Kidney (tissue), 14 donors: ENCODE data around the gene NEIL3. TPM values are rescaled to one million over a fixed set of nuclear protein-coding genes. Genes with fewer than 3 reads are reported as not detected.

Experiments used
- DNase-seq, 5 donors: peaks; one replicate each; pipeline ENCODE4 v3.0.0-alpha.2; 2013 to 2020
- FAIRE-seq: peaks from 2 replicates; lab custom pipeline; 2012; peaks lifted over from hg19 to GRCh38; lab: Jason Lieb, UNC
- H3K27ac ChIP-seq, 2 donors: one replicate each; pipeline ENCODE4 v1.7.0; 2013; ENCODE audit warnings: low read depth in 2 of 2, low read length in 2 of 2, inconsistent platforms in 1 of 2
- H3K27me3 ChIP-seq: one replicate; pipeline ENCODE4 v1.7.1; 2013; ENCODE audit warnings: low read length, inconsistent platforms; ENCODE audit not compliant: control insufficient read depth, insufficient read depth
- H3K36me3 ChIP-seq, 3 donors: one replicate each; pipeline versions ENCODE4 v1.7.0 to v1.7.1; 2013; ENCODE audit warnings: low read length in 3 of 3, control low read depth in 1 of 3, inconsistent platforms in 1 of 3; ENCODE audit not compliant: insufficient read depth in 3 of 3, control insufficient read depth in 2 of 3
- H3K4me1 ChIP-seq, 3 donors: one replicate each; pipeline versions ENCODE4 v1.7.0 to v1.7.1; 2013; ENCODE audit warnings: low read length in 3 of 3, inconsistent platforms in 1 of 3, low read depth in 1 of 3; ENCODE audit not compliant: control insufficient read depth in 2 of 3, insufficient read depth in 2 of 3
- H3K4me3 ChIP-seq, 3 donors: one replicate each; pipeline versions ENCODE4 v1.7.0 to v1.8.1; 2013; ENCODE audit warnings: low read length in 3 of 3, control low read depth in 1 of 3, inconsistent platforms in 1 of 3
- H3K9ac ChIP-seq, 3 donors: one replicate each; pipeline versions ENCODE4 v1.7.0 to v1.7.1; 2013; ENCODE audit warnings: low read length in 3 of 3, control low read depth in 1 of 3, inconsistent platforms in 1 of 3
- H3K9me3 ChIP-seq, 3 donors: one replicate each; pipeline versions ENCODE4 v1.7.0 to v1.7.1; 2013; ENCODE audit warnings: low read length in 3 of 3, control low read depth in 1 of 3, inconsistent platforms in 1 of 3; ENCODE audit not compliant: control insufficient read depth in 2 of 3, insufficient read depth in 1 of 3
- intact Hi-C: fragments of 100-400 bp; cut with DNase I; formaldehyde crosslinking; loops from one replicate; pipeline ENCODE4 v1.11.1; 2022
- polyA plus RNA-seq: library from polyadenylated mRNA; stranded (reverse); fragments of 350-450 nt; fragmentation: Illumina TruSeq; extraction: RNeasy Lipid Tissue Mini Kit (QIAGEN cat#74804); gene quantifications from one replicate; pipeline ENCODE4 v1.2.3, GENCODE V29; 2014; ENCODE audit warnings: low read depth, low replicate concordance; ENCODE audit not compliant: insufficient read depth
- total RNA-seq: library from RNA; stranded (reverse); fragmentation: NEBNext Ultra II Directional; extraction: Animal tissue kit (Norgen Biotek cat#: 25700); gene quantifications from one replicate; pipeline ENCODE4 v1.2.1, GENCODE V29; 2021
- TF ChIP-seq, protein P1 (sequence below): IDR thresholded peaks from 3 replicates; pipeline ENCODE4 v1.5.1; 2012; ENCODE audit warnings: mild to moderate bottlenecking, moderate library complexity, borderline replicate concordance; ENCODE audit not compliant: insufficient read depth; ENCODE audit errors: extremely low read depth
- donor health status: control.
- donor health status: control.
- donor health status: control.
- donor health status: control.
- donor health status: control.
- donor health status: DM: yes; HTN: yes; CAD: no.
- donor health status: Normal renal cell carcinoma (clear cell type).

The NEIL3 gene
- total and polyA plus RNA-seq, 2 donors from 2014 or later, result 0.35 TPM; not detected in 1

DNA sequence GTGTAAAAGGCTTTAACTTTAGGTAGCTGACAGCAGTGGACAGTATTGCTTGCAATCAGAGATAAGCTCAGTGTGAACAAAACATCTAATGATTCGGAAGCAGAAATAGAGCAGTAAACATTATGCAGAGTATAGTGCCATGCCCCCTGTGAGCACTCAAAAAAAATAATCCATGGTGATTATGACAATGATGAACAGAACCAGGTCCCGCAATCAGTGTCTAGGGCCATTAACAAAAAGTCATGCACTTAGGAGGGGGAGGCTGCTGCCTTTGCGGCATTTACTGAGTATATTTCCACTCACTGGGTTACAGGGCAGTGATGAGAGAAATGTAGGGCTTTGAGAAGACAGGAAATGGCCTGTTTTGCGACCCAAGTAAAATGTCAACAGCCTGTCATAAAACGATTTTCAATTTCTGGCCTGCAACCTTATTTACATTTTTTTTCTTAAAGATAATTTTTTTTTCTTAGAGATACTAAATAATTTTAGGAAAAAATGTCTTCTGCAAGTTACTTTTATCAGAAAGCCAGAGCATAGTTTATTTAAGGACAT, 27.3 kb upstream of the NEIL3 start:
- H3K4me3 ChIP-seq, result no peak overlapping the region
- FAIRE-seq (no peak), DNase-seq (no peak)
- H3K9me3 ChIP-seq, result no peaks in the 10 kb centered on the region
- TF ChIP-seq, protein P1, sequence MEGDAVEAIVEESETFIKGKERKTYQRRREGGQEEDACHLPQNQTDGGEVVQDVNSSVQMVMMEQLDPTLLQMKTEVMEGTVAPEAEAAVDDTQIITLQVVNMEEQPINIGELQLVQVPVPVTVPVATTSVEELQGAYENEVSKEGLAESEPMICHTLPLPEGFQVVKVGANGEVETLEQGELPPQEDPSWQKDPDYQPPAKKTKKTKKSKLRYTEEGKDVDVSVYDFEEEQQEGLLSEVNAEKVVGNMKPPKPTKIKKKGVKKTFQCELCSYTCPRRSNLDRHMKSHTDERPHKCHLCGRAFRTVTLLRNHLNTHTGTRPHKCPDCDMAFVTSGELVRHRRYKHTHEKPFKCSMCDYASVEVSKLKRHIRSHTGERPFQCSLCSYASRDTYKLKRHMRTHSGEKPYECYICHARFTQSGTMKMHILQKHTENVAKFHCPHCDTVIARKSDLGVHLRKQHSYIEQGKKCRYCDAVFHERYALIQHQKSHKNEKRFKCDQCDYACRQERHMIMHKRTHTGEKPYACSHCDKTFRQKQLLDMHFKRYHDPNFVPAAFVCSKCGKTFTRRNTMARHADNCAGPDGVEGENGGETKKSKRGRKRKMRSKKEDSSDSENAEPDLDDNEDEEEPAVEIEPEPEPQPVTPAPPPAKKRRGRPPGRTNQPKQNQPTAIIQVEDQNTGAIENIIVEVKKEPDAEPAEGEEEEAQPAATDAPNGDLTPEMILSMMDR, result no peak
- H3K27me3 ChIP-seq, result no peaks in the 10 kb centered on the region
- no peak overlapping the region for H3K9ac ChIP-seq
- peaks cover 0 to 7% (median 0%) of the 10 kb centered on the region in 3 donors for H3K4me1 ChIP-seq
- no peak overlapping the region for H3K27ac ChIP-seq
- no peaks in the 10 kb centered on the region for H3K36me3 ChIP-seq
- intact Hi-C loops, result no loop called here

DNA sequence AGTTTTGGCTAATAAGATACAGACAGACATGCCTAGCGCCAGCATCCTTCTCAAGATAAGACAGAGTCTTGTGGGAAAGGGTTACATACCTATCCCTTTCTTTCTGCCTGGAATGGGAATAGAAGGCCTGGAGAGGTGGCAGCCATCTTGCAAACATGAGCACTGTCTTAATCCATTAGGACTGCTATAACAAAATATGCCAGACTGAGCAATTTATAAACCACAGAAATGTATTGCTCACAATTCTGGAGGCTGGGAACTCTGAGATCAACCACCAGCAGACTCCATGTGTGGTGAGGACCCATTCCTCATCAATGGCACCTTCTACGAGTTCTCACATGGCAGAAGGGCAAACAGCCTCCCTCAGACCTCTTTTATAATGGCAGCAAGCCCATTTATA, 26.5 kb upstream of the NEIL3 start:
- Histone ChIP-seq H3K9ac (no peak overlapping the region), H3K4me1 (peaks cover 0 to 7% (median 0%) of the 10 kb centered on the region in 3 donors), H3K27me3 (no peaks in the 10 kb centered on the region), H3K27ac (no peak overlapping the region), H3K4me3 (no peak overlapping the region), H3K36me3 (no peaks in the 10 kb centered on the region), H3K9me3 (no peaks in the 10 kb centered on the region)
- DNase-seq (no peak), FAIRE-seq (no peak)
- TF ChIP-seq, protein P1, result no peak
- intact Hi-C loops, result no loop called here

DNA sequence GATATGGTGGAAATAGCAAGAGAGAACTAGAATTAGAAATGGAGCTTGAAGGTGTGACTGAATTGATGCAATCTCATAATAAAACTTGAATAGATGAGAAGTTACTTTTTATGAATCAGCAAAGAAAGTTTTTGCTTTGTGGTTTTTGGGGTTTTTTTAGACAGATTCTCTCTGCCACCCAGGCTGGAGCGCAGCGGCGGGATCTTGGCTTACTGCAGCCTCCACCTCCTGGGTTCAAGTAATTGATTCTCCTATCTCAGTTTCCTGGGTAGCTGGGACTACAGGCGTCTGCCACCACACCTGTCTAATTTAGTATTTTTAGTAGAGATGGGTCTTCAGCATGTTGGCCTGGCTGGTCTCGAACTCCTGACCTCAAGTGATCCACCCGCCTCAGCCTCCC, 23.7 kb upstream of the NEIL3 start:
- intact Hi-C loops, result no loop called here
- FAIRE-seq (no peak), DNase-seq (no peak)
- Histone ChIP-seq H3K27me3 (no peaks in the 10 kb centered on the region), H3K4me3 (no peak overlapping the region), H3K9ac (no peak overlapping the region), H3K27ac (no peak overlapping the region), H3K9me3 (no peaks in the 10 kb centered on the region), H3K4me1 (peaks cover 0 to 7% (median 0%) of the 10 kb centered on the region in 3 donors), H3K36me3 (no peaks in the 10 kb centered on the region)
- TF ChIP-seq, protein P1, result no peak

DNA sequence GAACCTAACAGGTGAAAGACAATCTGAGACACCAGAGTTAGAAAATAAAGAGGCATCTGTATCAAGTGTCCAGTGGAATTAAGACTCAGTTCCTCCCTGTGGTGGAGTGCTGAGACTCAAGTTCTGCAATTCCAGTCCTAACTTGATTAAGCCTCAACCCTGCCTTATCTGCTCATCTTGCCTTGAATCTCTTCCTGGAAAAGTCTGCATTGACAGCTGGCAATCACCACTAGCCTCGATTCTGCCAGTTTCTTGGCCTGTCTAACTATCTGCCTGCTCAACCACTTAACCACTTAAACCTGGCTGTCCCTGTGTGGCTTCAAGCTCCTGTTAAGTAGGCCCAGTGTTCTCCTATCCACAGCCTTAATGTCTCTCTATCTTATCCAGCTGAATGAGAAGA, 22.4 kb upstream of the NEIL3 start:
- intact Hi-C loops, result no loop called here
- Histone ChIP-seq H3K27me3 (no peaks in the 10 kb centered on the region), H3K4me3 (no peak overlapping the region), H3K4me1 (peaks cover 0 to 7% (median 0%) of the 10 kb centered on the region in 3 donors), H3K27ac (no peak overlapping the region), H3K9me3 (no peaks in the 10 kb centered on the region), H3K9ac (no peak overlapping the region), H3K36me3 (no peaks in the 10 kb centered on the region)
- FAIRE-seq (no peak), DNase-seq (no peak)
- TF ChIP-seq, protein P1, result no peak
